ENCODE data around the gene SLX4. TPM values are rescaled to one million over a fixed set of nuclear protein-coding genes. Genes with fewer than 3 reads are reported as not detected.

The SLX4 gene
- total and polyA plus RNA-seq, 2 donors (not counting 3 experiments of a cell fraction or from before 2014, with no cell fraction given): 2.9 to 8.9 TPM

DNA sequence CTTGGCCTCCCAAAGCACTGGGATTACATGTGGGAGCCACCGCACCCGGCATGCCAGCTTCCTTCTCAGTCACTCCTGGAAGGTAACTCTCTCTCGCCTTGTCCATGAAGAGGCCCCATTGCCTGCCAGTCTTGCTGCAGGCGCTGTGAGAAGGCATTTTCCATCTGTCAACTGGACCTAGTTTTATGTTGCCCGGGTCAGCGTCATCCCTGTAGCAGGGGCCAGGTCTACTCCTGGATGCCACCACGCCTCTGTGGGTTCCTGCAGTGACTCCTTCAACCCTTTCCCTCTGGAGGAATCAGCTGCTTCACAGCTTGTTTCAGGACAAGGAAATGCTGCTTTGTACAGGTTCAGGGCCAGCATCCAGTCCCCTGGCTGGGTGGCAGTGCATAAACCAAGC lies 31.6 kb downstream of the SLX4 start:
- peaks cover 10% of the 10 kb centered on the region for H3K4me1 ChIP-seq (ENCODE audit: control insufficient read depth, extremely low read depth, insufficient read depth, low read length)
- H3K27me3 ChIP-seq (ENCODE audit: control insufficient read depth in 2 of 2, insufficient read depth in 2 of 2, low read length in 2 of 2): no peaks in the 10 kb centered on the region
- no peaks in the 10 kb centered on the region for H3K9me1 ChIP-seq (replicated peaks; ENCODE audit: control insufficient read depth, extremely low read depth, insufficient read depth, low read length)
- TF ChIP-seq MAX (IDR thresholded peaks at IDR 0.05; ENCODE audit: insufficient read depth, insufficient read length) (no peak), GATA2 (IDR thresholded peaks at IDR 0.05; ENCODE audit: insufficient read depth, insufficient read length, low read depth, low read length) (no peak), JUN (IDR thresholded peaks at IDR 0.05; ENCODE audit: borderline replicate concordance, insufficient read depth, insufficient read length, low read depth) (no peak), FOS (IDR thresholded peaks at IDR 0.05; ENCODE audit: borderline replicate concordance, insufficient read depth, low read length) (no peak), POLR2A (IDR thresholded peaks at IDR 0.05; ENCODE audit: low read depth, low read length) (no peak), EZH2 (IDR thresholded peaks at IDR 0.05; ENCODE audit: borderline replicate concordance, low read depth, low read length, severe bottlenecking) (no peak), CTCF (IDR thresholded peaks at IDR 0.05; ENCODE audit: extremely low read depth in 1 of 2, insufficient read depth in 1 of 2, low read depth in 1 of 2, low read length in 2 of 2) (no peak), MYC (IDR thresholded peaks at IDR 0.05; ENCODE audit: low read depth, low read length) (no peak), POLR2AphosphoS5 (IDR thresholded peaks at IDR 0.05; ENCODE audit: insufficient read depth, low read depth, low read length) (no peak)
- dilution Hi-C loops (cut with MboI; ENCODE audit: extremely low pct_ligation_motif_present, low sequenced_read_pairs) (loop anchor here (5.0 kb wide), 1 partner anchor 42 kb away; no protein-coding TSS in a partner anchor), intact Hi-C loops (cut with micrococcal nuclease) (no loop called here)
- H2AFZ ChIP-seq (ENCODE audit: low read depth, low read length): no peak overlapping the region
- no peaks in the 10 kb centered on the region for H3K79me2 ChIP-seq (ENCODE audit: control insufficient read depth, insufficient read depth, low read length)
- no TSS peak for BruUV-seq (replicated peaks)
- ChIA-PET CTCF (interaction anchor here (0.8 kb wide), 1 partner anchor 652 kb away, joined by 3 read pairs; no protein-coding TSS in a partner anchor), POLR2A (no interaction called here)
- FAIRE-seq (no peak), DNase-seq (ENCODE audit: low read depth, low spot score) (no peak)
- H3K9me3 ChIP-seq (replicated peaks; ENCODE audit: control insufficient read depth, insufficient read depth, low read length): no peaks in the 10 kb centered on the region
- H4K20me1 ChIP-seq (replicated peaks; ENCODE audit: control insufficient read depth, extremely low read depth, insufficient read depth, low read length): no peaks in the 10 kb centered on the region
- H3K4me3 ChIP-seq (replicated peaks in 1 of 3; ENCODE audit: insufficient read depth in 1 of 3, low read depth in 1 of 3, low read length in 3 of 3): no peak overlapping the region
- H3K27ac ChIP-seq (ENCODE audit: insufficient read depth, low read depth, low read length): no peak overlapping the region
- H3K9ac ChIP-seq (replicated peaks; ENCODE audit: extremely low read depth, insufficient read depth, low read length): no peak overlapping the region
- no peak overlapping the region for H3K4me2 ChIP-seq (ENCODE audit: insufficient read depth, low read length)
- H3K36me3 ChIP-seq (ENCODE audit: control insufficient read depth in 2 of 2, extremely low read depth in 1 of 2, insufficient read depth in 2 of 2, low read length in 2 of 2): no peaks in the 10 kb centered on the region
